Breast epithelium (tissue), 4 donors: ENCODE results near the gene ING5. TPM values are rescaled to one million over a fixed set of nuclear protein-coding genes. Genes with fewer than 3 reads are reported as not detected.

ENCODE experiments used
- DNase-seq, 2 donors: peaks; one replicate each; pipeline ENCODE4 v3.0.0-alpha.2; 2019; ENCODE audit warnings: low spot score in 2 of 2
- H3K27ac ChIP-seq, 2 donors: fragments of 200-600 bp; sonication (generic) in 1 of 2; one replicate each; pipeline ENCODE4 v1.5.1; 2016 to 2019; ENCODE audit warnings: mild to moderate bottlenecking in 1 of 2
- H3K27me3 ChIP-seq, 2 donors: fragments of 200-600 bp; sonication (generic) in 1 of 2; one replicate each; pipeline versions ENCODE4 v1.5.1 to v1.6.0; 2017 to 2019; ENCODE audit warnings: control low read depth in 1 of 2, mild to moderate bottlenecking in 1 of 2
- H3K36me3 ChIP-seq: fragments of 200-600 bp; one replicate; pipeline ENCODE4 v1.5.1; 2019
- H3K4me1 ChIP-seq, 2 donors: fragments of 200-600 bp; sonication (generic); one replicate each; pipeline ENCODE4 v1.5.1; 2016 to 2019; ENCODE audit warnings: control low read depth in 1 of 2
- H3K4me3 ChIP-seq, 3 donors: fragments of 200-600 bp; sonication (generic); 1 replicate in 2 of 3; 2 replicates in 1 of 3; pipeline ENCODE4 v1.5.1; 2016 to 2019; ENCODE audit warnings: mild to moderate bottlenecking in 3 of 3, moderate library complexity in 2 of 3
- H3K9me3 ChIP-seq, 2 donors: fragments of 200-600 bp; sonication (generic) in 1 of 2; one replicate each; pipeline ENCODE4 v1.5.1; 2016 to 2019; ENCODE audit warnings: control low read depth in 1 of 2
- CTCF ChIP-seq, 3 donors: fragments of 450-650 bp; IDR thresholded peaks; one replicate each; pipeline ENCODE4 v1.5.1; 2016 to 2017; ENCODE audit warnings: antibody characterized with exemption in 3 of 3, mild to moderate bottlenecking in 3 of 3, moderate library complexity in 3 of 3
- POLR2A ChIP-seq: fragments of 450-650 bp; IDR thresholded peaks from one replicate; pipeline ENCODE4 v1.6.1; 2016; ENCODE audit warnings: antibody characterized with exemption, mild to moderate bottlenecking, moderate library complexity
- POLR2AphosphoS5 ChIP-seq, 3 donors: sonication (generic); formaldehyde crosslinking; IDR thresholded peaks; one replicate each; pipeline ENCODE4 v1.6.1; 2017; ENCODE audit warnings: antibody characterized with exemption in 3 of 3
- intact Hi-C: fragments of 100-400 bp; cut with DNase I; formaldehyde crosslinking; loops from one replicate; pipeline ENCODE4 v1.15.1; 2023; ENCODE audit warnings: low total_unique reads
- total RNA-seq, 3 donors: library from RNA; depleted of rRNA; stranded (reverse); fragments of >200 nt; gene quantifications; one replicate each; pipeline ENCODE4 v1.1.0, GENCODE V29; 2016

ING5 gene
- total RNA-seq, 3 donors from 2014 or later, result 29.6 to 49.0 (median 45.6) TPM

GRCh38 chr2:241724975-241725870, 23.4 kb downstream of the ING5 start:
- intact Hi-C loops, result no loop called here
- H3K36me3 ChIP-seq, result peaks cover 2% of the 10 kb centered on the region
- H3K27me3 ChIP-seq, result no peaks in the 10 kb centered on the region
- DNase-seq, result no peak
- H3K4me3 ChIP-seq, result no peak overlapping the region
- TF ChIP-seq CTCF (IDR thresholded peaks at IDR 0.05) (no peak), POLR2A (no peak), POLR2AphosphoS5 (IDR thresholded peaks at IDR 0.05) (no peak)
- H3K4me1 ChIP-seq, result no peaks in the 10 kb centered on the region
- H3K9me3 ChIP-seq, result peaks cover 0 to 8% of the 10 kb centered on the region in 2 donors
- no peak overlapping the region for H3K27ac ChIP-seq

DNA sequence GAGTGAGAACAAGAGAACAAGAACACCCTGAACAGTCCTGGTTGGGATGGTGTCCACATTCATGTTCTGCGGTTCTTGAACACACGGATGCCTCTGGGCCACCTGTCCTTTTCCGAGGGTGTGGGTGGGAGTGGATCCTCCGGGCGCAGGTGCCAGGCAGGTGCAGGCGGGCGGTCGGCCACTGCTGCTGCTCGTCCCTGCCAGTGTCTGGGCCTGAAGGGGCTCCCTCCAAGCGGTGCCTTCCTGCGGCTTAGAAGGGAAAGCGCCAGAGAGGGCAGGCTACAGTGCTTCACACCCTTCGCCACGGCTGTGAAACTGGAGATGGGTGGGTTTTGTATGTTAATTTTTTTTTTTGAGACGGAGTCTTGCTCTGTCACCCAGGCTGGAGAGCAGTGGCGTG, 24.6 kb downstream of the ING5 start:
- no peaks in the 10 kb centered on the region for H3K36me3 ChIP-seq
- H3K27ac ChIP-seq, result no peak overlapping the region
- peaks cover 0 to 8% of the 10 kb centered on the region in 2 donors for H3K9me3 ChIP-seq
- no peak for DNase-seq
- no peak overlapping the region for H3K4me3 ChIP-seq
- H3K27me3 ChIP-seq, result no peaks in the 10 kb centered on the region
- H3K4me1 ChIP-seq, result no peaks in the 10 kb centered on the region
- no peak for TF ChIP-seq POLR2AphosphoS5 (IDR thresholded peaks at IDR 0.05)
- no peak for TF ChIP-seq CTCF (IDR thresholded peaks at IDR 0.05)
- TF ChIP-seq POLR2A, result no peak
- intact Hi-C loops, result no loop called here

DNA sequence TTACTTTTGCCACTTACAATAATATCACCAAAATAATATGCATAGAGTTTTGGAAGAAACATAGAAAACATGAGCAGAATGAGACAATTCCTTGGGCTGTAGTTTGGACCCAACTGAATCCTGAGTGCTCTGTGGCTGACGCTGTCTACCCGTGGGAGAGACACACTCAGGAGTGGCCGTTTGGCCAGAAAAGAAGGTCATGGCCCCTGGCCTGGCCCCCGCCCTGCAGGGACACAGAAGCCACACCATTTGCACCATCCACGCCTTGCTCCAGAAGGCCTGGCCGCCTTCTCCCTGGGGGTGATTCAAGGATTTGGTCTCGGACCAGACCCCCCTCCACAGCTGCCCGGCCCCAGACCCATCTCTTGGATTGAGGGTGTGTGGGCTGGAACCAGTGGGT, 26.2 kb downstream of the ING5 start:
- intact Hi-C loops, result no loop called here
- H3K9me3 ChIP-seq, result peaks cover 0 to 5% of the 10 kb centered on the region in 2 donors
- no peaks in the 10 kb centered on the region for H3K4me1 ChIP-seq
- H3K27me3 ChIP-seq, result no peaks in the 10 kb centered on the region
- H3K4me3 ChIP-seq, result no peak overlapping the region
- peak overlapping the region; percentile 25 to 86 for H3K27ac ChIP-seq
- TF ChIP-seq CTCF (IDR thresholded peaks at IDR 0.05) (no peak), POLR2AphosphoS5 (IDR thresholded peaks at IDR 0.05) (no peak), POLR2A (no peak)
- no peaks in the 10 kb centered on the region for H3K36me3 ChIP-seq
- no peak for DNase-seq

GRCh38 chr2:241728627-241729026, 26.8 kb downstream of the ING5 start:
- Histone ChIP-seq H3K27me3 (no peaks in the 10 kb centered on the region), H3K4me1 (no peaks in the 10 kb centered on the region), H3K36me3 (no peaks in the 10 kb centered on the region), H3K4me3 (no peak overlapping the region), H3K9me3 (no peaks in the 10 kb centered on the region), H3K27ac (peak overlapping the region; percentile 45 to 86)
- no peak for TF ChIP-seq POLR2A
- TF ChIP-seq POLR2AphosphoS5 (IDR thresholded peaks at IDR 0.05), result no peak
- intact Hi-C loops, result no loop called here
- no peak for DNase-seq

- intact Hi-C loops, result no loop called here
- no peaks in the 10 kb centered on the region for H3K27me3 ChIP-seq
- no peaks in the 10 kb centered on the region for H3K9me3 ChIP-seq
- no peak for DNase-seq
- no peak for TF ChIP-seq CTCF (IDR thresholded peaks at IDR 0.05)
- no peak overlapping the region for H3K4me3 ChIP-seq
- H3K4me1 ChIP-seq, result no peaks in the 10 kb centered on the region
- no peaks in the 10 kb centered on the region for H3K36me3 ChIP-seq
- no peak overlapping the region for H3K27ac ChIP-seq
Measured at GRCh38 chr2:241729868-241730267, 28.0 kb downstream of the ING5 start.
